ENCODE data around the gene SDK2.

GRCh38 chr17:73359987-73360410, 284.2 kb downstream of the SDK2 start:
- TF ChIP-seq EZH2 (IDR thresholded peaks at IDR 0.05; ENCODE audit: borderline replicate concordance, low read depth, low read length, poor library complexity, severe bottlenecking) = no peak
- no peak for TF ChIP-seq CTCF (conservative IDR thresholded peaks at IDR 0.05; ENCODE audit: low read depth, low read length)
